Mesenchymal stem cell (in vitro differentiated cells and primary cell): ENCODE data around the gene GOLGA6L1. TPM values are rescaled to one million over a fixed set of nuclear protein-coding genes. Genes with fewer than 3 reads are reported as not detected.
A peak's percentile ranks its signal among the peaks of the same experiment; 100 is the strongest.
"Not testable (repeated sequence)": the region's sequence is repeated elsewhere in the genome, so short reads cannot be mapped to it uniquely, and the experiment has no call there.

Experiments
- DNase-seq: peaks from one replicate; pipeline ENCODE4 v3.0.0-alpha.2; 2013
- H2AFZ ChIP-seq: one replicate; pipeline ENCODE4 v1.6.1; 2013; ENCODE audit warnings: low read depth, mild to moderate bottlenecking, control low read depth, inconsistent platforms, low read length, moderate library complexity
- H2AK5ac ChIP-seq: 2 replicates; pipeline ENCODE4 v1.6.1; 2013; ENCODE audit warnings: low read length, moderate library complexity, mild to moderate bottlenecking, inconsistent platforms; ENCODE audit not compliant: severe bottlenecking
- H2BK120ac ChIP-seq: one replicate; pipeline ENCODE4 v1.6.1; 2013; ENCODE audit warnings: low read depth, mild to moderate bottlenecking, inconsistent platforms, low read length, moderate library complexity
- H2BK12ac ChIP-seq, 2 experiments: one replicate each; pipeline ENCODE4 v1.6.1; 2013; ENCODE audit warnings: inconsistent platforms in 2 of 2, low read length in 2 of 2, mild to moderate bottlenecking in 2 of 2, moderate library complexity in 2 of 2, control low read depth in 1 of 2
- H2BK15ac ChIP-seq: one replicate; pipeline ENCODE4 v1.6.1; 2013; ENCODE audit warnings: mild to moderate bottlenecking, low read depth, inconsistent platforms; ENCODE audit not compliant: poor library complexity, severe bottlenecking
- H2BK5ac ChIP-seq: 2 replicates; pipeline ENCODE4 v1.6.1; 2013; ENCODE audit warnings: low read depth, mild to moderate bottlenecking, low read length, control low read depth, inconsistent platforms; ENCODE audit not compliant: poor library complexity, severe bottlenecking
- H3K14ac ChIP-seq, 2 experiments: one replicate each; pipeline ENCODE4 v1.6.1; 2013; ENCODE audit warnings: inconsistent platforms in 2 of 2, low read length in 2 of 2, control low read depth in 1 of 2, mild to moderate bottlenecking in 1 of 2, moderate library complexity in 1 of 2
- H3K18ac ChIP-seq, 2 experiments: one replicate each; pipeline ENCODE4 v1.6.1; 2013; ENCODE audit warnings: inconsistent platforms in 2 of 2, low read length in 2 of 2, control low read depth in 1 of 2, low read depth in 1 of 2, mild to moderate bottlenecking in 1 of 2
- H3K23ac ChIP-seq, 2 experiments: one replicate each; pipeline ENCODE4 v1.6.1; 2013; ENCODE audit warnings: inconsistent platforms in 2 of 2, low read length in 2 of 2, mild to moderate bottlenecking in 2 of 2, moderate library complexity in 2 of 2, control low read depth in 1 of 2
- H3K27ac ChIP-seq: 2 replicates; pipeline ENCODE4 v1.5.1; 2013; ENCODE audit warnings: mild to moderate bottlenecking, moderate library complexity, low read length, control low read depth, inconsistent platforms; ENCODE audit not compliant: poor library complexity, severe bottlenecking
- H3K27me3 ChIP-seq, 2 experiments: 2 replicates each; pipeline versions ENCODE4 v1.6.1 to v1.7.0; 2013; ENCODE audit warnings: low read length in 2 of 2, mild to moderate bottlenecking in 2 of 2, moderate library complexity in 2 of 2, control low read depth in 1 of 2, inconsistent platforms in 1 of 2; ENCODE audit not compliant: control insufficient read depth in 1 of 2, insufficient read depth in 1 of 2
- H3K36me3 ChIP-seq, 2 experiments: 2 replicates each; pipeline versions ENCODE4 v1.6.1 to v1.7.0; 2013; ENCODE audit warnings: low read length in 2 of 2, control low read depth in 1 of 2, inconsistent platforms in 1 of 2, low read depth in 1 of 2, mild to moderate bottlenecking in 1 of 2; ENCODE audit not compliant: insufficient read depth in 2 of 2, control insufficient read depth in 1 of 2
- H3K4ac ChIP-seq, 2 experiments: one replicate each; pipeline ENCODE4 v1.6.1; 2013; ENCODE audit warnings: inconsistent platforms in 2 of 2, low read length in 2 of 2, mild to moderate bottlenecking in 2 of 2, moderate library complexity in 2 of 2, control low read depth in 1 of 2, low read depth in 1 of 2
- H3K4me1 ChIP-seq: 2 replicates; pipeline ENCODE4 v1.6.1; 2013; ENCODE audit warnings: low read depth, low read length, control low read depth; ENCODE audit not compliant: control insufficient read depth, insufficient read depth
- H3K4me2 ChIP-seq: 2 replicates; pipeline ENCODE4 v1.6.1; 2013; ENCODE audit warnings: low read length, mild to moderate bottlenecking, inconsistent platforms; ENCODE audit not compliant: poor library complexity, severe bottlenecking
- H3K4me3 ChIP-seq, 2 experiments: 2 replicates each; pipeline versions ENCODE4 v1.5.1 to v1.7.0; 2013; ENCODE audit warnings: low read length in 2 of 2, mild to moderate bottlenecking in 2 of 2, control low read depth in 1 of 2, low read depth in 1 of 2; ENCODE audit not compliant: insufficient read depth in 1 of 2
- H3K79me1 ChIP-seq: replicated peaks from 2 replicates; pipeline ENCODE4 v1.6.1; 2013; ENCODE audit warnings: mild to moderate bottlenecking, control low read depth, low read length, inconsistent platforms; ENCODE audit not compliant: poor library complexity, severe bottlenecking
- H3K9ac ChIP-seq: 2 replicates; pipeline ENCODE4 v1.7.0; 2013; ENCODE audit warnings: mild to moderate bottlenecking, low read length, moderate library complexity
- H3K9me3 ChIP-seq: 2 replicates; pipeline ENCODE4 v1.7.0; 2013; ENCODE audit warnings: mild to moderate bottlenecking, low read length; ENCODE audit not compliant: control insufficient read depth
- H4K8ac ChIP-seq: one replicate; pipeline ENCODE4 v1.6.1; 2013; ENCODE audit warnings: inconsistent platforms, mild to moderate bottlenecking, low read length, moderate library complexity
- H4K91ac ChIP-seq: one replicate; pipeline ENCODE4 v1.6.1; 2013; ENCODE audit warnings: mild to moderate bottlenecking, low read length, inconsistent platforms
- WGBS: methylation state at CpG from one replicate; pipeline ENCODE4 v1.1.7; 2013; ENCODE audit warnings: mixed read lengths; 5-methylcytosine and 5-hydroxymethylcytosine counted together
- polyA plus RNA-seq, 2 experiments: library from polyadenylated mRNA; stranded (reverse); fragments of 200-250 nt; gene quantifications; one replicate each; pipeline ENCODE4 v1.2.3, GENCODE V29; 2013

GOLGA6L1 gene, protein sequence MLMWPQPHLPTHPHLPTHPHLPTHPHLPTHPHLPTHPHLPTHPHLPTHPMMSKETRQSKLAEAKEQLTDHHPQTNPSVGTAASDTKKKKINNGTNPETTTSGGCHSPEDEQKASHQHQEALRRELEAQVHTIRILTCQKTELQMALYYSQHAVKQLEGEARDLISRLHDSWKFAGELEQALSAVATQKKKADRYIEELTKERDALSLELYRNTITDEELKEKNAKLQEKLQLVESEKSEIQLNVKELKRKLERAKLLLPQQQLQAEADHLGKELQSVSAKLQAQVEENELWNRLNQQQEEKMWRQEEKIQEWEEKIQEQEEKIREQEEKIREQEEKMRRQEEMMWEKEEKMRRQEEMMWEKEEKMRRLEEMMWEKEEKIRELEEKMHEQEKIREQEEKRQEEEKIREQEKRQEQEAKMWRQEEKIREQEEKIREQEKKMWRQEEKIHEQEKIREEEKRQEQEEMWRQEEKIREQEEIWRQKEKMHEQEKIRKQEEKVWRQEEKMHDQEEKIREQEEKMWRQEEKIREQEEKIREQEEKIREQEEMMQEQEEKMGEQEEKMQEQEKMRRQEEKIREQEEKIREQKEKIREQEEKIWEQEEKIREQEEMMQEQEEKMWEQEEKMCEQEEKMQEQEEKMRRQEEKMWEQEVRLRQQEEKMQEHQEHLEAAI
- polyA plus RNA-seq (2013, experiment 1 of 2): not detected
- not detected for polyA plus RNA-seq (2013, experiment 2 of 2)

DNA sequence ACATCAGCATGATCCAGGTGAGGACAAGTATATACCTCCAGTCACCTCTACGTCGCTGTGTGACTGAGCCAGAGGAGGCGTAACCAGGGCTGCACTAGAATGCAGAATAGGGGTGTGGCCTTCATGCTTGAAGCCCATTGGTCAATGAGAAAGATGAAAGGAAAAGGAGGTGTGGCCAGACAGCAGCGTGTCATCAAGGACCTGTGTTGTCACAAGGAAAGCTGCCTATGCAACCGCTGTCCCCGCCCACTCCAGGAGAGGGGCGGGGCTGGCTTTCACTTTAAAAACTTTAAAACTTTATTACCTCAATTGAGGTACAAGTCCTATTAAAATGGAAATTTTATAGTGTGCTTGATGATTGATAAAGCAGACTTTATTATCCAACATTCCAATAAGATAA is at the start of gene GOLGA6L1:
Gene GOLGA6L1 (minus strand): TSS at position 101 of the 400 bp plus-strand sequence. CDS start 91 bp downstream, at position 10.
- not testable (repeated sequence) for DNase-seq, H3K9ac ChIP-seq, H3K18ac ChIP-seq, H2BK12ac ChIP-seq, H2AK5ac ChIP-seq, H3K36me3 ChIP-seq, H2BK120ac ChIP-seq, H2AFZ ChIP-seq, H3K27me3 ChIP-seq, H2BK15ac ChIP-seq, H4K91ac ChIP-seq, H3K9me3 ChIP-seq, H3K4me1 ChIP-seq, H3K23ac ChIP-seq, H4K8ac ChIP-seq, H2BK5ac ChIP-seq, H3K4me2 ChIP-seq, H3K4me3 ChIP-seq, H3K27ac ChIP-seq, H3K14ac ChIP-seq, H3K4ac ChIP-seq, H3K79me1 ChIP-seq
- no CpG with 5 or more reads among the region's 7 CpGs for WGBS

DNA sequence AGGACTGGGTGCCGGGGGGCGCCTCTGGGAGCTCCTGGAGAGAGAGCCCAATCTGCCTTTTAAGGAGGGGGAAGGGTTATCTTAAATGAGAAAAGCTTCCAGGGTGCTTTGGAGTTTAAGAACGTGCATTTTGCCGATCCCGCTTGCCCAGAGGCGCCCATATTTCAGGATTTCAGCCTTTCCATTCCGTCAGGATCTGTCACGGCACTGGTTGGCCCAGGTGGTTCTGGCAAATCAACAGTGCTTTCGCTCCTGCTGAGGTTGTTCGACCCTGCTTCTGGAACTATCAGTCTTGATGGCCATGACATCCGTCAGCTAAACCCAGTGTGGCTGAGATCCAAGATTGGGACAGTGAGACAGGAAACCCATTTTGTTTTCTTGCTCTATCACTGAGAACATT is 44.6 kb upstream of the GOLGA6L1 start:
- H3K27me3 ChIP-seq, H3K4ac ChIP-seq, H3K14ac ChIP-seq, H3K79me1 ChIP-seq, H3K18ac ChIP-seq, H3K36me3 ChIP-seq, H4K8ac ChIP-seq, H3K4me3 ChIP-seq, H3K4me2 ChIP-seq, H2BK5ac ChIP-seq, H3K23ac ChIP-seq, H3K4me1 ChIP-seq, DNase-seq, H2AFZ ChIP-seq, H3K9me3 ChIP-seq, H2AK5ac ChIP-seq, H2BK12ac ChIP-seq, H2BK15ac ChIP-seq, H4K91ac ChIP-seq, H2BK120ac ChIP-seq, H3K27ac ChIP-seq, H3K9ac ChIP-seq: not testable (repeated sequence)
- WGBS: 84% methylated on average over 9 of the region's 11 CpGs

DNA sequence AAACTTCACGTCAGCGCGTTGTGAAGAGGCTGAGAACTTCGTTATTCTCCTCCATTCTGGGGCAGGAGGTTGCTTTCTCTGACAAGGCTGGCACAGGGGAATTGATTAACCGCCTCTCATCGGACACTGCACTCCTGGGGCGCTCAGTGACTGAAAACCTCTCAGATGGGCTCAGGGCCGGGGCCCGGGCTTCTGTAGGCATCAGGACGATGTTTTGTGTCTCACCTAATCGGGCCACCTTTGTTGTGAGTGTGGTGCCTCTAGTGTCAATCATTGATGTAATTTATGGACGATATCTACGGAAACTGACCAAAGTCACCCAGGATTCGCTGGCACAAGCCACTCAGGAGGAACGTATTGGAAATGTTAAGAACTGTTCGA is 43.9 kb upstream of the GOLGA6L1 start:
- not testable (repeated sequence) for H3K14ac ChIP-seq, H3K4me2 ChIP-seq, H3K4ac ChIP-seq, H4K8ac ChIP-seq, DNase-seq, H2BK15ac ChIP-seq, H3K18ac ChIP-seq, H3K79me1 ChIP-seq, H2AFZ ChIP-seq, H3K9ac ChIP-seq, H2BK12ac ChIP-seq, H3K27me3 ChIP-seq, H4K91ac ChIP-seq, H3K9me3 ChIP-seq, H2BK5ac ChIP-seq, H3K4me3 ChIP-seq, H2AK5ac ChIP-seq, H3K23ac ChIP-seq, H3K36me3 ChIP-seq, H3K4me1 ChIP-seq, H3K27ac ChIP-seq, H2BK120ac ChIP-seq
- 88% methylated on average over 12 of the region's 16 CpGs for WGBS

DNA sequence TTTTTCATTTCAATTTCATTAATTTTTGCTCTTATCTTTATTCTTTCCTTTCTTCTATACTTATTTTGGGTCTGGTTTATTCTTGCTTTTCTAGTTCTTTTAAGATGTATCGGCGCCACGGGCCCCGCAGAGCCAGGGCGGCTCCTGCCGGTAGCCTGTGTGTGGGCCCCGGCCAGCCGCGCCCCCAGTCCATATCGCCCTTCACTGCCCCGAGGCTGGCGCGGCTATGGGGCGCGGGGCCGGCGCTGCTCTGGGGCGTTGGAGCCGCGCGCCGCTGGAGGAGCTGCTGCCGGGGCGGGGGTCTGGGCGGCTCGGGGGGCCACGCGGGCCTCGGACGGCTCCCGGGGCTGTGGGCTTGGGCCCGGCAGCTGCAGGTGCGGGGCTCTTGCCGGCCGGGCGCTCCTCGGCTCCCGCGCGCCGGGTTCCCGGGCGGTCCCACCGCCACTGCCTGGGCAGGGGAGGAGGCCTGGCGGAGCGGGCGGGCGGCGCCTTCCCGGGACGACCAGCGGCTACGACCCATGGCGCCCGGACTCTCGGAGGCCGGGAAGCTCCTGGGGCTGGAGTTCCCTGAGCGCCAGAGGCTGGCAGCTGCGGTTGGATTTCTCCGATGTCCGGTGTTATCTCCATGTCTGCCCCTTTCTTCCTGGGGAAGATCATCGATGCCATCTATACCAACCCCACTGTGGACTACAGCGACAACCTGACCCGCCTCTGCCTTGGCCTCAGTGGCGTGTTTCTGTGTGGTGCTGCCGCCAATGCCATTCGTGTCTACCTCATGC is 43.3 kb upstream of the GOLGA6L1 start:
- not testable (repeated sequence) for H3K23ac ChIP-seq, H3K9me3 ChIP-seq, H3K4me1 ChIP-seq, H4K91ac ChIP-seq, H3K79me1 ChIP-seq, H3K9ac ChIP-seq, H2AK5ac ChIP-seq, H3K36me3 ChIP-seq, H3K4ac ChIP-seq, H2BK120ac ChIP-seq, H4K8ac ChIP-seq, DNase-seq, H3K14ac ChIP-seq, H3K18ac ChIP-seq, H2BK12ac ChIP-seq, H3K27me3 ChIP-seq, H2BK15ac ChIP-seq, H3K27ac ChIP-seq, H2BK5ac ChIP-seq
- 82% methylated on average over 29 of the region's 67 CpGs for WGBS
- Histone ChIP-seq H3K4me2 (peak overlapping the region; percentile 58), H2AFZ (peak overlapping the region; percentile 39), H3K4me3 (peak overlapping the region in 1 of 2 experiments; percentile 44)
